GM12878 (cell line): ENCODE measurements around the gene RNF40. TPM values are rescaled to one million over a fixed set of nuclear protein-coding genes. Genes with fewer than 3 reads are reported as not detected.

Experiments
- ATAC-seq: fragments of 200-7000 bp; cut with Tn5 transposase; 3 replicates; pipeline ENCODE4 v1.9.1; 2020; ENCODE audit warnings: mild to moderate bottlenecking, moderate library complexity
- BruUV-seq: library from RNA; stranded (reverse); fragments of 400-500 nt; replicated peaks from 2 replicates; lab custom pipeline; 2021; lab: Mats Ljungman, UMichigan
- CTCF ChIA-PET: fragments of 300-600 bp; sonication (Branson Sonifier 250); formaldehyde crosslinking; extraction: SDS; loops from one replicate; lab custom pipeline; 2021; ENCODE audit warnings: inconsistent platforms; lab: Yijun Ruan, JAX
- POLR2A ChIA-PET: fragments of 350-600 bp; formaldehyde crosslinking; extraction: SDS; loops from one replicate; lab custom pipeline; 2021; ENCODE audit warnings: inconsistent platforms; lab: Charles Lee
- RAD21 ChIA-PET: fragments of 300-600 bp; sonication (Branson Sonifier 250); formaldehyde crosslinking; loops from one replicate; lab custom pipeline; 2023; ENCODE audit warnings: antibody characterized with exemption; ENCODE audit not compliant: unreplicated experiment; lab: Charles Lee
- SMC1A ChIA-PET: fragments of 300-600 bp; sonication (Branson Sonifier 250); formaldehyde crosslinking; loops from one replicate; lab custom pipeline; 2023; ENCODE audit not compliant: unreplicated experiment, uncharacterized antibody; lab: Charles Lee
- DNase-seq: peaks from one replicate; pipeline ENCODE4 v3.0.0-alpha.2; 2011; ENCODE audit warnings: low read depth, low spot score
- FAIRE-seq: peaks from 3 replicates; lab custom pipeline; 2011; peaks lifted over from hg19 to GRCh38; lab: Jason Lieb, UNC
- H2AFZ ChIP-seq: 2 replicates; pipeline ENCODE4 v1.6.0; 2011; ENCODE audit warnings: low read depth, low read length, control low read depth; ENCODE audit not compliant: control insufficient read depth
- H3K27ac ChIP-seq: 2 replicates; pipeline ENCODE4 v1.5.1; 2011; ENCODE audit warnings: control low read depth; ENCODE audit not compliant: control insufficient read depth, insufficient read depth
- H3K27me3 ChIP-seq, 2 experiments: replicated peaks in 1 of 2; 2 replicates each; pipeline versions ENCODE4 v1.6.0 to v1.6.1; 2011; ENCODE audit warnings: low read length in 1 of 2; ENCODE audit not compliant: control insufficient read depth in 2 of 2, insufficient read depth in 2 of 2
- H3K36me3 ChIP-seq, 2 experiments: 2 replicates each; pipeline ENCODE4 v1.5.1; 2011; ENCODE audit warnings: low read length in 1 of 2; ENCODE audit not compliant: control insufficient read depth in 2 of 2, insufficient read depth in 2 of 2
- H3K4me1 ChIP-seq: 2 replicates; pipeline ENCODE4 v1.6.1; 2011; ENCODE audit warnings: mild to moderate bottlenecking, low read length, moderate library complexity, mixed read lengths; ENCODE audit not compliant: control insufficient read depth, insufficient read depth
- H3K4me2 ChIP-seq: 2 replicates; pipeline ENCODE4 v1.6.0; 2011; ENCODE audit warnings: control low read depth; ENCODE audit not compliant: control insufficient read depth, insufficient read depth
- H3K4me3 ChIP-seq: fragments of 200-600 bp; sonication (generic); 2 replicates; pipeline ENCODE4 v1.5.1; 2016
- H3K79me2 ChIP-seq: 2 replicates; pipeline ENCODE4 v1.6.0; 2011; ENCODE audit warnings: low read length; ENCODE audit not compliant: control insufficient read depth, insufficient read depth
- H3K9ac ChIP-seq: 2 replicates; pipeline ENCODE4 v1.8.0; 2011; ENCODE audit warnings: low read length, control low read depth, mixed read lengths; ENCODE audit not compliant: control insufficient read depth, insufficient read depth
- H3K9me3 ChIP-seq: replicated peaks from 3 replicates; pipeline ENCODE4 v1.5.1; 2011; ENCODE audit warnings: mild to moderate bottlenecking, low read length; ENCODE audit not compliant: control insufficient read depth, insufficient read depth
- H4K20me1 ChIP-seq: 2 replicates; pipeline ENCODE4 v1.6.0; 2011; ENCODE audit not compliant: control insufficient read depth, insufficient read depth
- IRF5 ChIP-seq: fragments of 450-650 bp; IDR thresholded peaks from 2 replicates; pipeline ENCODE4 v1.6.1; 2017; ENCODE audit warnings: borderline replicate concordance
- MTA2 ChIP-seq: fragments of 450-650 bp; IDR thresholded peaks from 2 replicates; pipeline ENCODE4 v1.6.1; 2016; ENCODE audit warnings: low read depth, mild to moderate bottlenecking, moderate library complexity
- RAD21 ChIP-seq: IDR thresholded peaks from 2 replicates; pipeline ENCODE4 v1.6.1; 2011; ENCODE audit warnings: mild to moderate bottlenecking, low read depth, low read length, moderate library complexity; ENCODE audit not compliant: insufficient read depth
- TCF7 ChIP-seq: IDR thresholded peaks from 2 replicates; pipeline ENCODE4 v1.6.1; 2014; ENCODE audit warnings: antibody characterized with exemption, borderline replicate concordance
- WGBS: methylation state at CpG from one replicate; pipeline ENCODE4 v1.1.6; 2016; ENCODE audit warnings: low lambda C conversion rate; ENCODE audit not compliant: insufficient replicate concordance, insufficient coverage; ENCODE audit errors: missing lambda C conversion rate; 5-methylcytosine and 5-hydroxymethylcytosine counted together
- in situ Hi-C: fragments of 300-500 bp; cut with MboI; formaldehyde crosslinking; loops from 9 replicates; pipeline ENCODE4 v1.14.3; 2018; ENCODE audit warnings: mixed read lengths
- intact Hi-C: fragments of 100-400 bp; cut with micrococcal nuclease; formaldehyde crosslinking; loops from one replicate; pipeline ENCODE4 v1.14.2; 2022; ENCODE audit not compliant: unreplicated experiment
- polyA plus RNA-seq, 11 experiments: library from polyadenylated mRNA; depleted of rRNA in 4 of 11; unstranded in 6 of 11; stranded (reverse) in 5 of 11; fragments of >200 nt; fragmentation: Nextera tagmentation in 4 of 11; fragmentation: Illumina TruSeq in 1 of 11; extraction: Ambion mirVana in 4 of 11; extraction: Trizol in 1 of 11; gene quantifications; 1 replicate in 1 of 11; 2 replicates in 10 of 11; pipeline versions ENCODE4 v1.2.1 to v1.2.3, GENCODE V29; 2011 to 2016; ENCODE audit warnings: inconsistent platforms in 2 of 11, missing spikeins in 2 of 11, low read depth in 1 of 11
- total RNA-seq, 4 experiments: library from RNA; depleted of rRNA in 3 of 4; stranded (reverse); fragments of >200 nt in 3 of 4; fragmentation: Illumina TruSeq in 1 of 4; extraction: Trizol in 1 of 4; gene quantifications; 2 replicates each; pipeline versions ENCODE4 v1.2.1 to v1.2.3, GENCODE V29; 2013 to 2021
- TF ChIP-seq, protein P1 (sequence below): fragments of 450-650 bp; IDR thresholded peaks from 2 replicates; pipeline ENCODE4 v1.6.1; 2018; ENCODE audit warnings: borderline replicate concordance, mild to moderate bottlenecking; ENCODE audit not compliant: partially characterized antibody

RNF40 gene
- total and polyA plus RNA-seq, 10 of the 15 experiments (the other 5 are each of a cell fraction or from before 2014, with no cell fraction given) = 3.7 to 97.6 (median 58.4) TPM

DNA sequence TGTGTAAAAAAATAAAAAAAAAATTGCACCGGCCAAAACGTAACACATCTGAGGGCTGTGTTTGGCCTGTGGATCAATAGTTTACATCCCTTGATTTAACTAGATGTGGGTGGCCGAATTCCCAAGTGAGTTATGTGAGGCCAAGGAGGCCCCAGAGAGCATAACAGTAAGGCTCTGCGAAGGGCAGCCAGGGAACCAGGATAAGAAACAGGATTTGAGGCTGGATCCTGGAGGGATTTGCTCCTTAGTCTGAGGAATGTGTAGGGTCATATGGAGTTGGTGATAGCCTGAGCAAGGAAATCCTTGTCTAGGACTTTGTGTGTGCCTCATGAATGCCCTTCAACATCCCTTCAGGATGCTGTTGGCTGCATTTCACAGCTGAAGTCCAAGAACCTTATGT is 11.9 kb upstream of the RNF40 start:
- 97% methylated on average over 4 of the region's 4 CpGs for WGBS
- H3K9ac ChIP-seq = no peak overlapping the region
- ChIA-PET SMC1A (interaction anchor here (1.0 kb wide), 1 partner anchor 15 kb away, joined by 3 read pairs; no protein-coding TSS in a partner anchor), POLR2A (no interaction called here), RAD21 (no interaction called here), CTCF (interaction anchor here (0.7 to 1.4 kb wide), 3 partner anchors 11 to 95 kb away, joined by 3 read pairs; no protein-coding TSS in a partner anchor)
- H3K79me2 ChIP-seq = peaks cover 18% of the 10 kb centered on the region
- FAIRE-seq (no peak), ATAC-seq (no peak), DNase-seq (no peak)
- no peak overlapping the region for H3K4me3 ChIP-seq
- H3K27me3 ChIP-seq = no peaks in the 10 kb centered on the region
- H3K36me3 ChIP-seq = peaks cover 9 to 11% of the 10 kb centered on the region in 2 experiments; a peak in 3 of 4 replicates
- no TSS peak for BruUV-seq
- no peaks in the 10 kb centered on the region; the same call in 1 of the 2 replicates for H4K20me1 ChIP-seq
- intact Hi-C loops (no loop called here), in situ Hi-C loops (loop anchor here (25.0 kb wide), 1 partner anchor 1137 kb away; no protein-coding TSS in a partner anchor)
- H2AFZ ChIP-seq = no peak overlapping the region
- H3K27ac ChIP-seq = no peak overlapping the region
- H3K4me1 ChIP-seq = peaks cover 9% of the 10 kb centered on the region
- no peak for TF ChIP-seq IRF5
- no peak overlapping the region; the same call in 1 of the 2 replicates for H3K4me2 ChIP-seq
- H3K9me3 ChIP-seq = no peaks in the 10 kb centered on the region

GRCh38 chr16:30750876-30751465 is 11.2 kb upstream of the RNF40 start:
- TF ChIP-seq RAD21 = no peak
- no peak for TF ChIP-seq TCF7
- no peak for TF ChIP-seq MTA2
- TF ChIP-seq, protein P1, sequence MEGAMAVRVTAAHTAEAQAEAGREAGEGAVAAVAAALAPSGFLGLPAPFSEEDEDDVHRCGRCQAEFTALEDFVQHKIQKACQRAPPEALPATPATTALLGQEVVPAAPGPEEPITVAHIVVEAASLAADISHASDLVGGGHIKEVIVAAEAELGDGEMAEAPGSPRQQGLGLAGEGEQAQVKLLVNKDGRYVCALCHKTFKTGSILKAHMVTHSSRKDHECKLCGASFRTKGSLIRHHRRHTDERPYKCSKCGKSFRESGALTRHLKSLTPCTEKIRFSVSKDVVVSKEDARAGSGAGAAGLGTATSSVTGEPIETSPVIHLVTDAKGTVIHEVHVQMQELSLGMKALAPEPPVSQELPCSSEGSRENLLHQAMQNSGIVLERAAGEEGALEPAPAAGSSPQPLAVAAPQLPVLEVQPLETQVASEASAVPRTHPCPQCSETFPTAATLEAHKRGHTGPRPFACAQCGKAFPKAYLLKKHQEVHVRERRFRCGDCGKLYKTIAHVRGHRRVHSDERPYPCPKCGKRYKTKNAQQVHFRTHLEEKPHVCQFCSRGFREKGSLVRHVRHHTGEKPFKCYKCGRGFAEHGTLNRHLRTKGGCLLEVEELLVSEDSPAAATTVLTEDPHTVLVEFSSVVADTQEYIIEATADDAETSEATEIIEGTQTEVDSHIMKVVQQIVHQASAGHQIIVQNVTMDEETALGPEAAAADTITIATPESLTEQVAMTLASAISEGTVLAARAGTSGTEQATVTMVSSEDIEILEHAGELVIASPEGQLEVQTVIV = no peak

More at GRCh38 chr16:30750876-30751465, 11.2 kb upstream of the RNF40 start:
- intact Hi-C loops = no loop called here
- no peak for DNase-seq
- peaks cover 11 to 16% of the 10 kb centered on the region in 2 experiments; a peak in 3 of 4 replicates for H3K36me3 ChIP-seq
- FAIRE-seq = no peak
- no peak overlapping the region for H3K4me2 ChIP-seq
- H3K4me1 ChIP-seq = peaks cover 9% of the 10 kb centered on the region
- H3K9ac ChIP-seq = no peak overlapping the region
- 92% methylated on average over 20 of the region's 20 CpGs for WGBS
- H4K20me1 ChIP-seq = no peaks in the 10 kb centered on the region; the same call in 1 of the 2 replicates
- ATAC-seq = no peak
- no peak overlapping the region for H3K4me3 ChIP-seq
- in situ Hi-C loops = loop anchor here (25.0 kb wide), 1 partner anchor 1136 kb away; no protein-coding TSS in a partner anchor
- RAD21 ChIA-PET = no interaction called here
- no peaks in the 10 kb centered on the region for H3K9me3 ChIP-seq
- no peak overlapping the region for H3K27ac ChIP-seq
- no TSS peak for BruUV-seq
- CTCF ChIA-PET = interaction anchor here (1.0 to 1.4 kb wide), 2 partner anchors 10 to 63 kb away, joined by 3 read pairs; no protein-coding TSS in a partner anchor
- no peaks in the 10 kb centered on the region for H3K27me3 ChIP-seq
- H3K79me2 ChIP-seq = peaks cover 18% of the 10 kb centered on the region
- no peak overlapping the region for H2AFZ ChIP-seq
- SMC1A ChIA-PET = interaction anchor here (1.0 kb wide), 1 partner anchor 14 kb away, joined by 3 read pairs; no protein-coding TSS in a partner anchor
- POLR2A ChIA-PET = no interaction called here
